T-cell (primary cell): ENCODE results near the gene KCNJ8. TPM values are rescaled to one million over a fixed set of nuclear protein-coding genes. Genes with fewer than 3 reads are reported as not detected.
"Not testable (repeated sequence)": the region's sequence is repeated elsewhere in the genome, so short reads cannot be mapped to it uniquely, and the experiment has no call there.

ENCODE experiments used
- ATAC-seq, 4 experiments: fragments of 200-7000 bp in 3 of 4; fragments of 150-1000 bp in 1 of 4; cut with Tn5 transposase; replicated peaks in 1 of 4; 1 replicate in 3 of 4; 2 replicates in 1 of 4; pipeline ENCODE4 v1.10.0; 2021; ENCODE audit warnings: moderate library complexity in 3 of 4, mild to moderate bottlenecking in 2 of 4, moderate number of reproducible peaks in 1 of 4
- CTCF ChIA-PET, 2 donors: fragments of 300-600 bp; sonication (Branson Sonifier 250); formaldehyde crosslinking; loops; one replicate each; lab custom pipeline; 2022; ENCODE audit warnings: antibody characterized with exemption in 2 of 2; lab: Charles Lee
- POLR2A ChIA-PET, 2 donors: fragments of 300-600 bp; sonication (Branson Sonifier 250); formaldehyde crosslinking; loops; one replicate each; lab custom pipeline; 2022; ENCODE audit warnings: antibody characterized with exemption in 2 of 2; lab: Charles Lee
- DNase-seq, 35 experiments: peaks; one replicate each; pipeline versions ENCODE4 v3.0.0 to v3.0.0-alpha.2; 2013 to 2023
- H3K27ac ChIP-seq: one replicate; pipeline ENCODE4 v1.5.1; 2013; ENCODE audit warnings: low read length
- H3K27me3 ChIP-seq, 2 experiments: replicated peaks in 1 of 2; 1 replicate in 1 of 2; 2 replicates in 1 of 2; pipeline versions ENCODE4 v1.6.1 to v1.7.0; 2013; ENCODE audit warnings: low read length in 1 of 2, mixed read lengths in 1 of 2; ENCODE audit not compliant: control insufficient read depth in 2 of 2, insufficient read depth in 2 of 2; ENCODE audit errors: extremely low read depth in 1 of 2
- H3K36me3 ChIP-seq, 2 donors: 1 replicate in 1 of 2; 2 replicates in 1 of 2; pipeline versions ENCODE4 v1.6.1 to v1.7.0; 2013; ENCODE audit warnings: low read length in 1 of 2; ENCODE audit not compliant: control insufficient read depth in 2 of 2, insufficient read depth in 1 of 2; ENCODE audit errors: extremely low read depth in 1 of 2
- H3K4me1 ChIP-seq, 2 experiments: 1 replicate in 1 of 2; 2 replicates in 1 of 2; pipeline versions ENCODE4 v1.6.1 to v1.7.0; 2013; ENCODE audit warnings: low read length in 2 of 2, mixed read lengths in 1 of 2; ENCODE audit not compliant: insufficient read depth in 2 of 2, control insufficient read depth in 1 of 2; ENCODE audit errors: extremely low read depth in 1 of 2
- H3K4me3 ChIP-seq, 2 donors: 1 replicate in 1 of 2; 2 replicates in 1 of 2; pipeline versions ENCODE4 v1.5.1 to v1.7.0; 2013; ENCODE audit warnings: mild to moderate bottlenecking in 2 of 2, low read length in 1 of 2, moderate library complexity in 1 of 2; ENCODE audit not compliant: control insufficient read depth in 1 of 2; ENCODE audit errors: extremely low read depth in 1 of 2
- H3K9me3 ChIP-seq: 2 replicates; pipeline ENCODE4 v1.7.0; 2013
- H3K27ac Mint-ChIP-seq, 2 donors: one replicate each; pipeline ENCODE4 v1.8.0; 2020 to 2021; ENCODE audit warnings: mild to moderate bottlenecking in 2 of 2, mixed read lengths in 2 of 2
- H3K27me3 Mint-ChIP-seq, 2 donors: one replicate each; pipeline ENCODE4 v1.8.0; 2021 to 2022; ENCODE audit warnings: mixed read lengths in 2 of 2
- H3K36me3 Mint-ChIP-seq: one replicate; pipeline ENCODE4 v1.8.0; 2021; ENCODE audit warnings: mixed read lengths
- H3K4me1 Mint-ChIP-seq, 3 donors: one replicate each; pipeline ENCODE4 v1.8.0; 2020 to 2022; ENCODE audit warnings: mixed read lengths in 3 of 3, mild to moderate bottlenecking in 1 of 3
- H3K4me3 Mint-ChIP-seq, 3 donors: one replicate each; pipeline ENCODE4 v1.8.0; 2020 to 2022; ENCODE audit warnings: mild to moderate bottlenecking in 3 of 3, mixed read lengths in 3 of 3, moderate library complexity in 3 of 3
- H3K9me3 Mint-ChIP-seq, 3 donors: one replicate each; pipeline ENCODE4 v1.8.0; 2020 to 2022; ENCODE audit warnings: mixed read lengths in 3 of 3
- WGBS: methylation state at CpG from one replicate; pipeline ENCODE4 v1.1.5; 2013; ENCODE audit warnings: missing lambda C conversion rate; ENCODE audit not compliant: insufficient coverage; 5-methylcytosine and 5-hydroxymethylcytosine counted together
- total RNA-seq, 35 experiments: library from RNA in 6 of 35; stranded (reverse) in 6 of 35; fragments of 120-200 nt in 1 of 35; gene quantifications; one replicate each; pipeline versions ENCODE4 v1.2.1 to v1.2.4 and lab custom pipeline; 2013 to 2026

KCNJ8 gene
- total RNA-seq, 5 donors from 2014 or later (not counting 1 experiment from before 2014, with no cell fraction given) = 0.41 TPM; not detected in 4

- Histone ChIP-seq H3K36me3 (no peaks in the 10 kb centered on the region), H3K9me3 (no peaks in the 10 kb centered on the region), H3K27me3 (no peaks in the 10 kb centered on the region), H3K4me3 (no peak overlapping the region), H3K4me1 (no peaks in the 10 kb centered on the region), H3K27ac (no peak overlapping the region)
- ATAC-seq (no peak), DNase-seq (no peak)
- Mint-ChIP-seq H3K36me3 (no peaks in the 10 kb centered on the region), H3K27ac (no peak overlapping the region), H3K9me3 (peaks cover 3 to 6% (median 5%) of the 10 kb centered on the region in 3 donors), H3K4me1 (no peaks in the 10 kb centered on the region), H3K4me3 (no peak overlapping the region), H3K27me3 (peaks cover 9 to 10% of the 10 kb centered on the region in 2 donors)
- 100% methylated on average over 1 of the region's 7 CpGs for WGBS
- CTCF ChIA-PET = interaction anchor here in 1 of 2 donors (0.6 kb wide), 1 partner anchor 34 kb away, joined by 5 read pairs; no protein-coding TSS in a partner anchor
- POLR2A ChIA-PET = no interaction called here
These were observed 13.8 kb upstream of the KCNJ8 start for GRCh38 chr12:21788089-21788983.

GRCh38 chr12:21786041-21786531 lies 11.6 kb upstream of the KCNJ8 start:
- no peak overlapping the region for H3K27ac Mint-ChIP-seq
- no peaks in the 10 kb centered on the region for H3K36me3 Mint-ChIP-seq
- H3K4me1 Mint-ChIP-seq = no peaks in the 10 kb centered on the region
- DNase-seq = no peak
- Histone ChIP-seq H3K4me1 (no peaks in the 10 kb centered on the region), H3K9me3 (no peaks in the 10 kb centered on the region), H3K4me3 (no peak overlapping the region), H3K27me3 (no peaks in the 10 kb centered on the region), H3K36me3 (no peaks in the 10 kb centered on the region), H3K27ac (no peak overlapping the region)
- CTCF ChIA-PET = no interaction called here
- H3K4me3 Mint-ChIP-seq = no peak overlapping the region
- 100% methylated on average over 1 of the region's 3 CpGs for WGBS
- H3K9me3 Mint-ChIP-seq = peaks cover 0 to 9% (median 3%) of the 10 kb centered on the region in 3 donors
- POLR2A ChIA-PET = interaction anchor here in 1 of 2 donors (0.6 kb wide), 1 partner anchor 726 kb away, joined by 3 read pairs; no protein-coding TSS in a partner anchor
- H3K27me3 Mint-ChIP-seq = peaks cover 0 to 3% of the 10 kb centered on the region in 2 donors
- no peak for ATAC-seq

- H3K27me3 ChIP-seq, H3K36me3 ChIP-seq, H3K4me3 ChIP-seq, H3K4me1 Mint-ChIP-seq, H3K27ac ChIP-seq, H3K4me1 ChIP-seq, DNase-seq, H3K27ac Mint-ChIP-seq, H3K4me3 Mint-ChIP-seq, POLR2A ChIA-PET, H3K27me3 Mint-ChIP-seq, CTCF ChIA-PET, H3K9me3 ChIP-seq, ATAC-seq, H3K36me3 Mint-ChIP-seq, H3K9me3 Mint-ChIP-seq: not testable (repeated sequence)
- WGBS = no CpG with 5 or more reads among the region's 3 CpGs
These were observed 8.2 kb upstream of the KCNJ8 start for GRCh38 chr12:21782723-21783122.

GRCh38 chr12:21780786-21781185 lies 6.3 kb upstream of the KCNJ8 start:
- no peaks in the 10 kb centered on the region for H3K9me3 ChIP-seq
- CTCF ChIA-PET = no interaction called here

GRCh38 chr12:21776175-21776574 lies 1.7 kb upstream of the KCNJ8 start:
- H3K27ac Mint-ChIP-seq = no peak overlapping the region

More at GRCh38 chr12:21780786-21781185, 6.3 kb upstream of the KCNJ8 start:
- H3K27ac Mint-ChIP-seq = no peak overlapping the region
- H3K36me3 ChIP-seq = no peaks in the 10 kb centered on the region
- no peak overlapping the region for H3K27ac ChIP-seq
- WGBS = 97% methylated on average over 3 of the region's 3 CpGs
- H3K27me3 ChIP-seq = peaks cover 0 to 3% of the 10 kb centered on the region in 2 experiments
- H3K4me1 ChIP-seq = no peaks in the 10 kb centered on the region
- no peak overlapping the region for H3K4me3 ChIP-seq
- ATAC-seq (no peak), DNase-seq (no peak)
- no peaks in the 10 kb centered on the region for H3K36me3 Mint-ChIP-seq
- POLR2A ChIA-PET = no interaction called here
- peaks cover 0 to 2% (median 0%) of the 10 kb centered on the region in 3 donors for H3K4me1 Mint-ChIP-seq
- peaks cover 0 to 4% (median 0%) of the 10 kb centered on the region in 3 donors for H3K9me3 Mint-ChIP-seq
- no peak overlapping the region for H3K4me3 Mint-ChIP-seq
- peaks cover 19 to 21% of the 10 kb centered on the region in 2 donors for H3K27me3 Mint-ChIP-seq

DNA sequence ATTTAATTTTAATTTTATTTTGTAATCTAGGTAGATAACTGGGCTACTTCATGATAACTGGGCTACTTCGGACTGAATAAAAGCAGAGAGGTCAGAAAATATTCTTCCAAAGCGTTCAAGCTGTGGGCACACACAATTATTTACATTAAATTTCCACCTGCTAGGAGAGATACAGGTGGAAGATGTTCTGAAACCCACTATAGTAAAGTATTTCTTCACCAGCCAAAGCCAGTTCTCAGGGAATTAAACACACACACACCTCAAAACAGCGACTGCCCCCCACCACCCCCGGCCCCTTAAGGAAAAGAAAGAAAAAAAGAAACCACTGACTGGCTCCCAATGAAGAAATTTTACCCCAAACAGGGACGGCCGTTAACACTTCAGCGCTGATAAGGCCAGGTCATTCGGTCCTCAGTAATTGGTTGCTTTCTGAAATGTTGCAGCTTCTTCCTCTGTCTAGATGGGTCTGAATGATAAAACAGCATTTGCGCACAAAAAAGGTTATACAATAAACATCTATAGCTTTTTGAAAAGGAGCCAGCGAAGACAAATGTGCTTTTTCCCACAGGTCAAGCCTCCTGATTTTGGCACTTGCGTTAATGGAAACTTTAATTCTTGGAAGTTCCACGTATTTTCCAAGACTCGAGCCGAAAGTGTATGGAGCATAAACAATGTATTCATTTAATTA lies 771 bp upstream of the KCNJ8 start:
- Mint-ChIP-seq H3K9me3 (no peaks in the 10 kb centered on the region), H3K4me3 (peak overlapping the region; percentile 5 to 66 (median 53))
- no peak overlapping the region for H3K27ac ChIP-seq

More at GRCh38 chr12:21776175-21776574, 1.7 kb upstream of the KCNJ8 start:
- Mint-ChIP-seq H3K9me3 (no peaks in the 10 kb centered on the region), H3K36me3 (no peaks in the 10 kb centered on the region), H3K27me3 (peaks cover 45 to 47% of the 10 kb centered on the region in 2 donors), H3K4me3 (no peak overlapping the region), H3K4me1 (peaks cover 10 to 20% (median 14%) of the 10 kb centered on the region in 3 donors)
- ChIA-PET POLR2A (no interaction called here), CTCF (no interaction called here)
- Histone ChIP-seq H3K4me1 (peaks cover 0 to 8% of the 10 kb centered on the region in 2 experiments), H3K36me3 (no peaks in the 10 kb centered on the region), H3K9me3 (no peaks in the 10 kb centered on the region), H3K27ac (no peak overlapping the region), H3K4me3 (no peak overlapping the region), H3K27me3 (peaks cover 5 to 17% of the 10 kb centered on the region in 2 experiments)
- 77% methylated on average over 2 of the region's 3 CpGs for whole genome bisulfite sequencing
- ATAC-seq (no peak), DNase-seq (no peak)

More for the DNA sequence above, 771 bp upstream of the KCNJ8 start:
- H3K27ac Mint-ChIP-seq = no peak overlapping the region
- ChIA-PET CTCF (no interaction called here), POLR2A (no interaction called here)
- no peak overlapping the region for H3K4me3 ChIP-seq
- WGBS = 0% methylated on average over 2 of the region's 14 CpGs
- peaks cover 46 to 54% of the 10 kb centered on the region in 2 donors for H3K27me3 Mint-ChIP-seq
- ATAC-seq (no peak), DNase-seq (no peak)
- H3K36me3 ChIP-seq = no peaks in the 10 kb centered on the region
- no peaks in the 10 kb centered on the region for H3K9me3 ChIP-seq
- peaks cover 5 to 17% of the 10 kb centered on the region in 2 experiments for H3K27me3 ChIP-seq
- H3K4me1 Mint-ChIP-seq = peaks cover 10 to 20% (median 14%) of the 10 kb centered on the region in 3 donors
- H3K4me1 ChIP-seq = peaks cover 0 to 8% of the 10 kb centered on the region in 2 experiments
- H3K36me3 Mint-ChIP-seq = no peaks in the 10 kb centered on the region
